Endothelial cell of umbilical vein (primary cell): ENCODE measurements around the gene DCAF10.
A peak's percentile ranks its signal among the peaks of the same experiment; 100 is the strongest.

Experiments
- EZH2 ChIP-seq: IDR thresholded peaks from 2 replicates; pipeline ENCODE4 v1.6.1; 2012; ENCODE audit warnings: borderline replicate concordance, low read depth, mild to moderate bottlenecking, moderate library complexity, low read length, inconsistent platforms; ENCODE audit not compliant: severe bottlenecking
- FOS ChIP-seq: IDR thresholded peaks from 2 replicates; pipeline ENCODE4 v1.6.1; 2011; ENCODE audit warnings: mild to moderate bottlenecking, low read length, moderate library complexity, borderline replicate concordance; ENCODE audit not compliant: insufficient read depth
- GATA2 ChIP-seq: IDR thresholded peaks from 2 replicates; pipeline ENCODE4 v1.7.0; 2011; ENCODE audit warnings: low read depth, mild to moderate bottlenecking, moderate library complexity, mixed read lengths, low read length; ENCODE audit not compliant: insufficient read length, insufficient read depth
- JUN ChIP-seq: IDR thresholded peaks from 2 replicates; pipeline ENCODE4 v1.6.1; 2011; ENCODE audit warnings: borderline replicate concordance, low read depth; ENCODE audit not compliant: insufficient read length, insufficient read depth
- MYC ChIP-seq: IDR thresholded peaks from one replicate; pipeline ENCODE4 v1.6.1; 2011; ENCODE audit warnings: mild to moderate bottlenecking, low read depth, low read length
- POLR2A ChIP-seq: IDR thresholded peaks from 2 replicates; pipeline ENCODE4 v1.6.1; 2012; ENCODE audit warnings: low read depth, mild to moderate bottlenecking, control low read depth, low read length
- POLR2AphosphoS5 ChIP-seq: IDR thresholded peaks from 2 replicates; pipeline ENCODE4 v1.6.1; 2012; ENCODE audit warnings: low read depth, mild to moderate bottlenecking, control low read depth, low read length, moderate library complexity; ENCODE audit not compliant: insufficient read depth
- TF ChIP-seq, protein P1 (sequence below), 2 donors: IDR thresholded peaks; 1 replicate in 1 of 2; 2 replicates in 1 of 2; pipeline ENCODE4 v1.5.1; 2011; ENCODE audit warnings: low read length in 2 of 2, mild to moderate bottlenecking in 2 of 2, moderate library complexity in 2 of 2, control low read depth in 1 of 2, inconsistent platforms in 1 of 2, low read depth in 1 of 2; ENCODE audit not compliant: insufficient read depth in 1 of 2; ENCODE audit errors: extremely low read depth in 1 of 2
- TF ChIP-seq, protein P2 (sequence below): IDR thresholded peaks from 2 replicates; pipeline ENCODE4 v1.6.1; 2011; ENCODE audit not compliant: insufficient read depth, insufficient read length

DNA sequence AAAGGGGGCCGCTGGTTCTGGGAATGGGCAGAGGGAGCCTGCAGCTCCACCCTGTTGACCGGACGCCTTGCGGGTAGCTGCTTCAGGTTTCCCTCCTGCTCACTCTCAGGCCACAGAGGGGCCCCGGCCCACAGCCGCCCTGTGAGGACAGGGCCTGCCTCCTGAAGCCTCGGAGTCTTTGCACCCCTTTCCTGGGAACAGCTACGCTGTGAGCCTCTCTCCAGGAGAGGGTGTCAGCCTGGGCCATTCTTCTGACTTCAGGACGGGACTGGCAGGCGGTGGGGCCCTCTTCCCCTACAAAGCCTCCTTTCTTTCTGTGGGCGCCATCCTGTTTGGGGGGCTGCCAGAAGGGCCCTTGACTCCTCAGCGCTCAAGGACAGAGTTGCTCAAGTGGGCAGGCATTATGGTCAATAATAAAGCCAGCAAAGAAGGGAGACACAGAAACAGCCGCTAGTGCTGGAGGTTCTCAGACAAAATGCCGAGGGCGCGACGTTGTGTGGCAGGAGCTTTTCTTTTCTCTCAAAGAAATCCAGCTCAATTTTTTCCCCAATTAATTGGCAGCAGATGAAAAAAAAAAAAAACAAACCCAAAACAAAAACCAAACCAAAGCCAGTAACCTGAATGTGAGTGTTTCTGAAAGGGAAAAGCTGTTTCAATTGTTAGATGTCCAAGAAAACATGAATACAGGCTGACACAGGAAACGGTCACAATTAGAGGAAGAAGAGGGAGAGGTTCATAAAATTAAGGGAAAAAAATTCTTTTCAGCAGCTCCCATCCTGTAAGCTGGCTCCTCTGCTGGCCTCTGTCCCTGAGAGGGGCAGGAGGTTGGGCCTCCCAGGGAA is 116.1 kb downstream of the DCAF10 start:
- TF ChIP-seq POLR2A (no peak), POLR2AphosphoS5 (peak; percentile 4), EZH2 (no peak), GATA2 (no peak), JUN (no peak), FOS (no peak), MYC (no peak)
- TF ChIP-seq, protein P1, sequence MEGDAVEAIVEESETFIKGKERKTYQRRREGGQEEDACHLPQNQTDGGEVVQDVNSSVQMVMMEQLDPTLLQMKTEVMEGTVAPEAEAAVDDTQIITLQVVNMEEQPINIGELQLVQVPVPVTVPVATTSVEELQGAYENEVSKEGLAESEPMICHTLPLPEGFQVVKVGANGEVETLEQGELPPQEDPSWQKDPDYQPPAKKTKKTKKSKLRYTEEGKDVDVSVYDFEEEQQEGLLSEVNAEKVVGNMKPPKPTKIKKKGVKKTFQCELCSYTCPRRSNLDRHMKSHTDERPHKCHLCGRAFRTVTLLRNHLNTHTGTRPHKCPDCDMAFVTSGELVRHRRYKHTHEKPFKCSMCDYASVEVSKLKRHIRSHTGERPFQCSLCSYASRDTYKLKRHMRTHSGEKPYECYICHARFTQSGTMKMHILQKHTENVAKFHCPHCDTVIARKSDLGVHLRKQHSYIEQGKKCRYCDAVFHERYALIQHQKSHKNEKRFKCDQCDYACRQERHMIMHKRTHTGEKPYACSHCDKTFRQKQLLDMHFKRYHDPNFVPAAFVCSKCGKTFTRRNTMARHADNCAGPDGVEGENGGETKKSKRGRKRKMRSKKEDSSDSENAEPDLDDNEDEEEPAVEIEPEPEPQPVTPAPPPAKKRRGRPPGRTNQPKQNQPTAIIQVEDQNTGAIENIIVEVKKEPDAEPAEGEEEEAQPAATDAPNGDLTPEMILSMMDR (IDR thresholded peaks at IDR 0.05; ENCODE audit: extremely low read depth in 1 of 2, insufficient read depth in 1 of 2, low read depth in 1 of 2, low read length in 2 of 2) = no peak
- TF ChIP-seq, protein P2, sequence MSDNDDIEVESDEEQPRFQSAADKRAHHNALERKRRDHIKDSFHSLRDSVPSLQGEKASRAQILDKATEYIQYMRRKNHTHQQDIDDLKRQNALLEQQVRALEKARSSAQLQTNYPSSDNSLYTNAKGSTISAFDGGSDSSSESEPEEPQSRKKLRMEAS = no peak
